GM04504 (cell line): Measurements from ENCODE around the gene GABRP.

Experiments used
- DNase-seq: peaks from one replicate; pipeline ENCODE4 v3.0.0-alpha.2; 2012; ENCODE audit warnings: low read depth

Gene GABRP

GRCh38 chr5:170861917-170862766 is 78.6 kb downstream of the GABRP start, which contains the start of gene RANBP17:
RANBP17 (plus strand) TSS chr5:170862018.
- DNase-seq, result no peak

GRCh38 chr5:170863646-170864045 is 80.1 kb downstream of the GABRP start:
- no peak for DNase-seq
